Dedifferentiated amniotic fluid mesenchymal stem cell (primary cell): ENCODE data around the gene TMEM219.

ENCODE experiments used
- DNase-seq: peaks from one replicate; pipeline ENCODE4 v3.0.0-alpha.2; 2016; ENCODE audit errors: extremely low spot score

The TMEM219 gene

DNA sequence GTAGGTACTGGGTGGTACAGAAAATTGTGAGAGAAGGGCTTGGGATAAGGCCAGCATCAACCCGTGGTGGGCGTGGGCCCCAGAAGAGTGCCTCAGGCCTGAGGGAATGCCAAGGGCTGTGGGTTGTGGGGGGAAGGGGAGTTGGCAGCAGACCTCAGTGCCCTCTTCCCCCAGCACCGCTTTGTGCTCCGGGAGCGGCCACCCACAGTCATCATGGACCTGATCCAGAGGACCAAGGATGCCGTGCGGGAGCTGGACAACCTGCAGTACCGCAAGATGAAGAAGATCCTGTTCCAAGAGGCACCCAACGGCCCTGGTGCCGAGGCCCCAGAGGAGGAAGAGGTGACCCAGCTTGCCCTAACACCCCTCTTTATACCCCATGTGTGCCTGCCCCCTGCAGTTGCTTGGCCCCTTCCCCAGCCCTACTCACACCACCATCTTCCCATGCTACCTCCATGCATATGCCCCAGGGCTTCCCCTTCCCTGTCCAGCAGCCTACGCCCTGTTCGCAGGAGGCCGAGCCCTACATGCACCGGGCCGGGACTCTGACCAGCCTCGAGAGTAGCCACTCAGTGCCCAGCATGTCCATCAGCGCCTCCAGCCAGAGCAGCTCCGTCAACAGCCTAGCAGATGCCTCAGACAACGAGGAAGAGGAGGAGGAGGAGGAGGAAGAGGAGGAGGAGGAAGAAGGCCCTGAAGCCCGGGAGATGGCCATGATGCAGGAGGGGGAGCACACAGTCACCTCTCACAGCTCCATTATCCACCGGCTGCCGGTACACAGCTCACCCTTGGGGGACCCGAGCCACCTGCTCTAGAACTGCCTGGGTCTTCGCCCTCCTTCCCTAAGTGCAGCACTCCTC lies 20.9 kb downstream of the TMEM219 start:
- DNase-seq = no peak

DNA sequence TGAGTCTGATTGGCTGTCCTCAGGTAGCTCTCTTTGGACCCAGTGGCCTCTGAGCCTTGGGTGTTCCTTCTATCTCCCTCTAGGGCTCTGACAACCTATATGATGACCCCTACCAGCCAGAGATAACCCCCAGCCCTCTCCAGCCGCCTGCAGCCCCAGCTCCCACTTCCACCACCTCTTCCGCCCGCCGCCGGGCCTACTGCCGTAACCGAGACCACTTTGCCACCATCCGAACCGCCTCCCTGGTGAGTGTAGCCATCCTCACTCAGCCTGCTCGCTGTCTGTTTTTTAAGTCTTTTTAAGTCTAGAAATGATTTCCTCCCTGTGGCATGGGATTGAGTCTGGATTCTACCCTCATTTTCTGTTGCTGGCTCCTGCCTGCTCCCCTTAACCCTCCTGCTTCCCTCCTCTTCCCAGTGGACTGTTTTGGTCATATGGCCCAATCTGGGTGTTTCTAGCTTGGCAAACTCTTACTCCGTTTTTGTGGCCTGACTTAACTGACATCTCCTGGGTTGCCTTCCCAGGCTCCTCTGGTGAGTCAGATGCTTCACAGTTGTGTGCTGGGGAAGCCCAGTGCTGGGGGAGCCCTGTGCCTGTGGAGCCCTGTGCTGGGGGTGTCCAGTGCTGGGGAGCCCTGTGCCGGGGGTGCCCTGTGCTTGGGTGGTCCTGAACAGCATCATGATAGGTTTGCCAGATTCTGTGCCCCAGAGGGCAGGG lies 21.7 kb downstream of the TMEM219 start:
- no peak for DNase-seq

DNA sequence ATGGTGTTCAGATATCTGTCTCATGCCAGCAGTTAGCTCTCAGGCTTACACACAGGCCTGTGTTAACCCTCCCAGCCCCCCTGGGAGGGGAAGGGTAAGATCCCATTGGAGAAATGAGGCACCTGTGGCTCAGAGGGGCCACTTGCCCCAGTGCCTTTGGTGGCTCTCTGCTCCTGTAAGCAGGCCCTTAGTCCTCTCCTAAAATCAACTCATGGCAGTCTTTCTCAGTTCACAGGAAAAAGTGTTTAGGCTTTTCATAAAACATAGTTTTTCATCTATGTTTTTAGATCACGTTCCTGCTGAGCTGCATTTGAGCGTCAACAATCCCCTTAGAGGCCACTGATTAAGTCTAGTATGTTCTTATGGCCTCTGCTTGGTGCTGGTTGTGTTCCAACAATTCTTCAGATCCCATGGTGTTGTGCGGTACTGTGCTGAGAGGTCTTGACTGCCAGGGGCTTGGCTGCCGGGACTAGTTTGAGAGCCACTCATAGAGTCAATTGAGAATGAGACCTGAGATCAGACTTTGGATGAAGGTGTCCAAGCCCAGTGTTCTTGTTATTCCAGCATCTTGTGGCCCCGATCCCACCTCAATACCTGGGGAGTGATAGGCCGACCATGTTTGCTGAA lies 22.4 kb downstream of the TMEM219 start:
- DNase-seq = no peak

DNA sequence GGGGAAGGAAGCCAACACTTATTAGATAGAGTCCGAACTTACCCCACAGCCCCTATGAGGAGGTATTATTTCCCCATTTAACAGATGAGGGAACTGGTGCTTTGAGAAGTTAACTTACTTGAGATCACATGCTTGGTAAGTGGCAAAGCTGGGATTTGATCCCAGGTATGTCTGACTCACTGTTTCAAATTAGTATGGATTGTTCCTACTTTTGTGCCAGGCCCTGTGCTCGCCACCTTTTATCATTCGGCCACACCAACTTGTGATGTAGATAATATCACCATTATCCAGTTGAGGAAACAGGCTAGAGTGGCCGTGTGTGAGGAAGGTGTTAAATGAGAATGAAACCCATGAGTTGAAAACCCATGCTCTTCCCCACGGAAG lies 22.9 kb downstream of the TMEM219 start:
- DNase-seq = no peak

DNA sequence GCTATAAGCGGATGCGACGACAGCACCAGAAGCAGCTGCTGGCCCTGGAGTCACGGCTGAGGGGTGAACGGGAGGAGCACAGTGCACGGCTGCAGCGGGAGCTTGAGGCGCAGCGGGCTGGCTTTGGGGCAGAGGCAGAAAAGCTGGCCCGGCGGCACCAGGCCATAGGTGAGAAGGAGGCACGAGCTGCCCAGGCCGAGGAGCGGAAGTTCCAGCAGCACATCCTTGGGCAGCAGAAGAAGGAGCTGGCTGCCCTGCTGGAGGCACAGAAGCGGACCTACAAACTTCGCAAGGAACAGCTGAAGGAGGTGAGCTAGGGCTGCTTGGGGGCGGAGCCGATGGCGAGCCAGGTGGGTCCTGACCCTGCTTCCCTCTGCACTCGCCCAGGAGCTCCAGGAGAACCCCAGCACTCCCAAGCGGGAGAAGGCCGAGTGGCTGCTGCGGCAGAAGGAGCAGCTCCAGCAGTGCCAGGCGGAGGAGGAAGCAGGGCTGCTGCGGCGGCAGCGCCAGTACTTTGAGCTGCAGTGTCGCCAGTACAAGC lies 23.5 kb downstream of the TMEM219 start:
- no peak for DNase-seq

DNA sequence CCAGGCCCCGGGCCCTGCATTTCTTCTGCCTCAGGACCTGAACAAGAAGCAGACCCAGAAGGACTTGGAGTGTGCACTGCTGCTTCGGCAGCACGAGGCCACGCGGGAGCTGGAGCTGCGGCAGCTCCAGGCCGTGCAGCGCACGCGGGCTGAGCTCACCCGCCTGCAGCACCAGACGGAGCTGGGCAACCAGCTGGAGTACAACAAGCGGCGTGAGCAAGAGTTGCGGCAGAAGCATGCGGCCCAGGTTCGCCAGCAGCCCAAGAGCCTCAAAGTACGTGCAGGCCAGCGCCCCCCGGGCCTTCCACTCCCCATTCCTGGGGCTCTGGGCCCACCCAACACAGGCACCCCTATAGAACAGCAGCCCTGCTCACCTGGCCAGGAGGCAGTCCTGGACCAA lies 24.4 kb downstream of the TMEM219 start:
- DNase-seq = no peak

DNA sequence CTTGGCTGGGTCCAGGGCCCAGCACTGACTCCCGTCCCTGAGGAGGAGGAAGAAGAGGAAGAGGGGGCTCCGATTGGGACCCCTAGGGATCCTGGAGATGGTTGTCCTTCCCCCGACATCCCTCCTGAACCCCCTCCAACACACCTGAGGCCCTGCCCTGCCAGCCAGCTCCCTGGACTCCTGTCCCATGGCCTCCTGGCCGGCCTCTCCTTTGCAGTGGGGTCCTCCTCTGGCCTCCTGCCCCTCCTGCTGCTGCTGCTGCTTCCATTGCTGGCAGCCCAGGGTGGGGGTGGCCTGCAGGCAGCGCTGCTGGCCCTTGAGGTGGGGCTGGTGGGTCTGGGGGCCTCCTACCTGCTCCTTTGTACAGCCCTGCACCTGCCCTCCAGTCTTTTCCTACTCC lies 25.1 kb downstream of the TMEM219 start:
- DNase-seq = no peak

DNA sequence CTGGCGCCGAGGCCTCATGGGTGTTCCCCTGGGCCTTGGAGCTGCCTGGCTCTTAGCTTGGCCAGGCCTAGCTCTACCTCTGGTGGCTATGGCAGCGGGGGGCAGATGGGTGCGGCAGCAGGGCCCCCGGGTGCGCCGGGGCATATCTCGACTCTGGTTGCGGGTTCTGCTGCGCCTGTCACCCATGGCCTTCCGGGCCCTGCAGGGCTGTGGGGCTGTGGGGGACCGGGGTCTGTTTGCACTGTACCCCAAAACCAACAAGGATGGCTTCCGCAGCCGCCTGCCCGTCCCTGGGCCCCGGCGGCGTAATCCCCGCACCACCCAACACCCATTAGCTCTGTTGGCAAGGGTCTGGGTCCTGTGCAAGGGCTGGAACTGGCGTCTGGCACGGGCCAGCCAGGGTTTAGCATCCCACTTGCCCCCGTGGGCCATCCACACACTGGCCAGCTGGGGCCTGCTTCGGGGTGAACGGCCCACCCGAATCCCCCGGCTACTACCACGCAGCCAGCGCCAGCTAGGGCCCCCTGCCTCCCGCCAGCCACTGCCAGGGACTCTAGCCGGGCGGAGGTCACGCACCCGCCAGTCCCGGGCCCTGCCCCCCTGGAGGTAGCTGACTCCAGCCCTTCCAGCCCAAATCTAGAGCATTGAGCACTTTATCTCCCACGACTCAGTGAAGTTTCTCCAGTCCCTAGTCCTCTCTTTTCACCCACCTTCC lies 25.6 kb downstream of the TMEM219 start:
- DNase-seq = no peak

DNA sequence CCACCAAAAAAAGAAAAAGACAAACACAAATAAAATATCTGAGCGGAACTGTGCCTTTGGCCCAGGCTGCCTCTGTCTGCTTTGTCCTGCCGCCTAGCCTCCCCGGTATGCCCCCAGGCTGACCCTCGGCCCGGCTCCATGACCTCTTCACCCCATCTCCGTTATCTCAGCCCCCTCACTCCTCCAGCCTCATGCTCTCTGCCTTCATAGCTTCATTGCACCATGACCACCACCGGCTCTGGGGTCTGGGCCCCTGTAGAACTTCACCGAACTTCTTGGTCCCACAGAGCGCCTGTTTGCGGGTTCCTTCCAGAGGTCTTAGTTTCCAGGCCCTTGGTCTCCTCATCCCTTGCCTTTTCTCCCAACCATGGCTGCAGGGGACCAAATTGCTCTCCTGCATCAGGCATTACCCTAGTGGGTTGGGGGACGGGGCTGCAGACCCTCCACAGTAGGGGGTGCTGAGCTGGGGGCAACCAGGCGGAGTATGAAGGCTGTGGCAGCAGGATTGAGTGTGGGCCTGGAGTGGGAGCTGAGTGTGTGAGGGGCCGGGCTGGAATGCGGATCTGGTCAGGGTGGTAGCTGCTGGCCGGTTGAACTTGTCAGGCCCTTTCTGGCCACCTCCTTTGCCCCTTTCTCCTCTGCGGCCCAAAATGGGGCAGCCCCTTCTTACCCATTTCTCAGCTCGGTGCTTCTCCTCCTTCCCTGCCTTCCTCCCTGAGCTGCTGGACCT lies 26.6 kb downstream of the TMEM219 start:
- DNase-seq = no peak

DNA sequence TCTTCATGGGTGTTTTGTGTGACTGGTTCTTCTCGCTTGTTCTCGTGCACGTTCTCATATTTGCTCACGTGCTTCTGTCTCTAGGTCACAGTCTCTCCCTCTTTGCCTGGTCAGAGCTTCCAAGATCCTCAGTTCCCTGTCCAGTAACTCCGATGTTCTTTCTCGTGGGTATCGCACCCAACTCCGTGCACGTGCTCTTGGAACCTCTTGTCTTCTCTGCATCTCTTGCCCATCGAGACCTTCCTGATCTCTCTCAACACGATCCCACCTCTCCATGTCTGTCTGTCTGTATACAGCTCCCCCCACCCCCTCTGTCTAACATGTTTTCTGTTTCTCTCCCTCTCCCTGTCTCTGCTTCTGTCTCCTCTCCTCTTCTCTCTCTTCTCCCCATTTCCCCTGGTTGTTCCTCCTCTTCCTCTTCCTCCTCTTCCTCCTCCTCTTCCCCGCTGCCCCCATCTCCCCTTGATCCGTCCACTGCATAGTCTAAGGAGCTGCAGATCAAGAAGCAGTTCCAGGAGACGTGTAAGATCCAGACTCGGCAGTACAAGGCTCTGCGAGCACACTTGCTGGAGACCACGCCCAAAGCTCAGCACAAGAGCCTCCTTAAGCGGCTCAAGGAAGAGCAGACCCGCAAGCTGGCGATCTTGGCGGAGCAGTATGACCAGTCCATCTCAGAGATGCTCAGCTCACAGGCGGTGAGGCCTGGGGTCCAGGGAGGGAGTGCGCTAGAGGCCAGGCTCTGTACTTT lies 27.4 kb downstream of the TMEM219 start:
- no peak for DNase-seq

DNA sequence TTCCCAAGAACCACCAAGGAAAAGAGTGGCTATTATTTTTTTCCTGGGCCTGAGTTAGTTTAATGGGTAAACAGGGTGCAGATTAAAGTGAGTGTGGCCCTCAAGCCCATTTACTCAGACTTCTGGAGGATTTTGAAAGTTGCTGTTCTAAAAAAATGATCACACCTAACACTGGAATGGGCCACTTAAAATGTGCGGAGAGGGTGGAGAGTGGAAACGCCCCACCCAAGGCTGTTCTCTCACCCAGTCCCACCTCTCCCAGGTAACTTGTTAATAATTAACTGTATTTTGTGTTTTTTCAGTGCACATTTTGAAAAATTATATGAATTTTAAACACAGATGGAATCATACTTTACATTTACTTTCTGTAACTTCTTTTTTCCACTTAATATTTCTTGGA lies 28.2 kb downstream of the TMEM219 start:
- no peak for DNase-seq

DNA sequence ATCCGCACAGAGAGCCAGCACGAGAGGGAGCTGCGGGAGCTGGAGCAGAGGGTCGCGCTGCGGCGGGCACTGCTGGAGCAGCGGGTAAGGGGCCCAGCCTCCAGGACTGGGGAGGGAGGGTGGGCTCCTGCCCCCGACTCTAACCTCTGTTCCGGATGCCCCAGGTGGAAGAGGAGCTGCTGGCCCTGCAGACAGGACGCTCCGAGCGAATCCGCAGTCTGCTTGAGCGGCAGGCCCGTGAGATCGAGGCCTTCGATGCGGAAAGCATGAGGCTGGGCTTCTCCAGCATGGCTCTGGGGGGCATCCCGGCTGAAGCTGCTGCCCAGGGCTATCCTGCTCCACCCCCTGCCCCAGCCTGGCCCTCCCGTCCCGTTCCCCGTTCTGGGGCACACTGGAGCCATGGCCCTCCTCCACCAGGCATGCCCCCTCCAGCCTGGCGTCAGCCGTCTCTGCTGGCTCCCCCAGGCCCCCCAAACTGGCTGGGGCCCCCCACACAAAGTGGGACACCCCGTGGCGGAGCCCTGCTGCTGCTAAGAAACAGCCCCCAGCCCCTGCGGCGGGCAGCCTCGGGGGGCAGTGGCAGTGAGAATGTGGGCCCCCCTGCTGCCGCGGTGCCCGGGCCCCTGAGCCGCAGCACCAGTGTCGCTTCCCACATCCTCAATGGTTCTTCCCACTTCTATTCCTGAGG lies 29.1 kb downstream of the TMEM219 start:
- no peak for DNase-seq

DNA sequence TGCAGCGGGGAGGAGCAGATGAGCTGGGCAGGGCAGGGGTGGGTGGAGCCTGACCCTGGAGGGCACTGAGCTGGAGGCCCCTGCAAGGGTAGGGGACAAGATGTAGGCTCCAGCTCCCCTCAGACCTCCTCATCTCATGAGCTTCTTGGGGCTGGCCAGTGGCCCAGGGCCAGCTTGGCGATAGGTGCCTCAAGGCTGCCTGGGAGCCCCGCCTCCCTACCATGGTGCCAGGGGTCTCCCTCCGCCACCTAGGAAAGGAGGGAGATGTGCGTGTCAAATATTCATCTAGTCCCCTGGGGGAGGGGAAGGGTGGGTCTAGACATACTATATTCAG lies 29.7 kb downstream of the TMEM219 start:
- DNase-seq = no peak

DNA sequence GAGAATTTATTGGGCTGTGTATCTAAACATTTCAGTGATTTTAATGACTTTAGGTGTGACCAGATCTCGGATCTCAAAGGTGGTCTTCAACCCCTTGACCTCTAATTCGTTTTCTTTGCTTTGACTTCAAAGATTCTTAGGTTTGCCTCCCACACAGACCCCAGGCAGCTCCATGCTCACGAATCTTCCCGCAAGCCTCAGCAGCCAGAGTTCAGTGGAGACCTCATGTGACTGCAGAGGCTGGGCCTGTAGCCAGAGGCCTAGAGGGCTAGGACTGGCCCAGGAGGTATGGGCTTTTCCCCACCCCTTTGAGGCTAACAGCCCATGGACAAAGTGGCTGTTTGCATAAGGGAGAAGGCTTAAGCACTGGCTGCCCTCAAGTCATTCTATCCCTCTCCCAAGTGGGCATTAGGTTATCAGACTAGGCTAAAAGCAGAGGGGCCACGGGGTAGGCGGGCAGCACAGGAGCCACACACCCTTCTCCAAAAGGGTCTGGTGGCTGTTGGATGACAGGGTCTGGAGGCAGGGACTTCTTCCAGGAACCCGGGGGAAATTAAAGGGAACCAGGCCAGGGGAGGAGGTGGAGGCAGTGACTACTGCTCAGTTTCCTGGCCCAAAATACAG lies 30.6 kb downstream of the TMEM219 start:
- no peak for DNase-seq

DNA sequence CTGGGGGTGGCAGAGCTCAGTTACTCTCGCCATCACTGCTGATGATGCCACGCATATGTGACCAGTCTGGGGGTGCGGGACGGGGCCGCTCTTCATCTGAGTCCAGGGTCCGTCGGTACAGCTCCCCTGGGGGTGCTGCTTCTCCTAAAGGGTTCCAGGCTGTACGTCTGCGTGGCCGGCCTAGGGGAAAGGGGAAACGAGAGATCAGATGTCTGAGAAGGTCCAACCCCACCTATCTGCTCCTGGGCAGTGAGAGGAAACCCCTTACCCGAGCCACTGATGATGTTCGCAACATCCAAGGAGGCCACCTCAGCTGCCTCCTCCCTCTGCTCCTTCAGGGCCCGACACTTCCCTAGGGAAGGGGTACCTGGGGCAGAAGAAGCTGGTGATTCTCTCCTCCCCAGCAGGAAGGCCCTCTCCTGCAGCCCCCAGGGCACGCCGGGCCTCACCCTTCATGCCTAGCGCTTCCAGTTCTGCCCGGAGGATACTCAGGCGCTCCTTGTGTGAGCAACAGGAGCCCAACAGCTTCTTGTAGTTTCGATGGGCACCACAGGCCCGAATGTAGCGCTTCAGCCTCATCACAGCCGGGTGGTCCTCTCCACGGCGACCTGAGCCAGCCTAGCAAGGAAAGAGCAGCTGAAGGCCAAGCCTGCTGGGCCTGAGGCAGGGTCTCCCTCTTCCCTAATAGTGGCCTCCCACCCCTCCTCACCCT lies 31.5 kb downstream of the TMEM219 start:
- no peak for DNase-seq

DNA sequence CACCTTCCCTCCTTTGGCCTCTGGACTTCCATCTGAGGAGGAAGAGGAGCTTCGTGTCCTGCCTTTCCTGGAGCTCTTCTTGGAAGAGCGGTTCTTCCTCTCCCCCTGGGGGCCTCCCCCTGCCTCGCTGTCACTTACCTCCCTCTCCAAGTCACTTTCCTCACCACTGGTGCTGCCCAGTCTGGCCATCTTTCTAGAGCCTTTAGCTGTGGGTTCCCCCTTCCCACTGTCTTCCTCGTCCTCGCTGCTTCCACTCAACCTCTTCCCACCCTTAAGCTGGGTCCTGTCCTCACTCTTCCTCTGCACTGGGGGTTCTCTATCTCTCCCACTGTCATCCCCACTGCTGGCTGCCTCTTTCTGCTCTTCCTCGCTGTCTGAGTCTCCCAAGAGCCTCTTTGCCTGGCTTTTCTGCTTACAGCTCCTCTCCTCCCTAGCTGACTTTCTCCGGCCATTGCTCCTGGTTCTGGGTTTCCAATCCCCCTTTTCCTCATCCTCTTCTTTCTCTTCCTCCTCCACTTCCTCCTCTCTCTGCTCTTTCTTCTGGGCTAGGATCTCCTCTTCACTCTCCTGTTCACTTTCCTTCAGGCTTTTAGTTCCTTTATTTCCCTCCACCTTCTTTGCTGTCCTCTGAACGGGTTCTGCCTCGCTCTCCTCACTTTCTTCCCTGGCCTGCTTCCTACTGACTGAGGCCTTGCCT lies 32.2 kb downstream of the TMEM219 start:
- DNase-seq = no peak

DNA sequence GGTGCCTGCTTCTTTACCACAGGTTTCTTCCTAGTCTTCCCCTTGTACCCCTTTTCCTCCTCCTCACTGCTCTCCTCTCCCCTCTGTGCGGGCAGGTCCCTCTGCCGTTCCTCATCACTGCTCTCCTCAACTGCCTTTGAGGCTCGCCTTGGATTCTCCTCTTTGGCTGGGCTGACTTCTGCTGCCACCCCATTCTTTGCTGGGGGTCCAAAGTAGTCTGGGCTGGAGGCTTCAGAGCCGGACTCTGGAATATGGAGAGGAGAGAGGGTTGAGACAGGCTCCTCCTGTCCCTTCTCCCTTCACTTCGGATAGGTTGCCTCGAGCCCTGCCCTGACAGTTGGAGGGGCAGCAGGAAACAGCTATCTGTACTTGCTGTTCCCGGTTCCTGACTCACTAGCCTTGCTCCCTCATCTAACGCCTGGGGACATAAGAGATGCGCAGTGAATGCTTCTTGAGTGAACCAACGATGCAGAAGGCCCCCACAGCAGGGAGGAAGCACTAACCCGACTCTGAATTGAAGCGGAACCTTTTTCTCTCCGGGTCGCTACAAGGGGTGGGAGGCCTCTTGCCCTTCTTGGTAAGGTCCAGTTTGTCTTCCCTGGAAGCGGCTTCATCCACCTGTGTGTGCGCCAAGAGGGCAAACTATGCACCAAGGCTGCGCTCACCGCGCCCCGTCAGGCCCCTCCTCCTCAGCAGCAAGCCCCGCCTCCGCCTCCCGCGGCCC lies 32.9 kb downstream of the TMEM219 start:
- DNase-seq = no peak
